GM12891 (cell line): ENCODE results near the gene GM2A.

Source experiments
- PAX5 ChIP-seq: IDR thresholded peaks from 2 replicates; pipeline ENCODE4 v1.6.1; 2011; ENCODE audit warnings: low read length, moderate library complexity, mild to moderate bottlenecking; ENCODE audit not compliant: insufficient read depth, severe bottlenecking
- POLR2A ChIP-seq: IDR thresholded peaks from 2 replicates; pipeline ENCODE4 v1.6.1; 2011; ENCODE audit warnings: low read depth, low read length, control low read depth
- SPI1 ChIP-seq: IDR thresholded peaks from 2 replicates; pipeline ENCODE4 v1.6.1; 2011; ENCODE audit warnings: low read depth, low read length, control low read depth
- TAF1 ChIP-seq: IDR thresholded peaks from 2 replicates; pipeline ENCODE4 v1.6.1; 2011; ENCODE audit warnings: low read depth, low read length, control low read depth

- TF ChIP-seq POLR2A (no peak), PAX5 (no peak), SPI1 (peak; percentile 65), TAF1 (no peak)
Observed at GRCh38 chr5:151258201-151258611, 5.2 kb downstream of the GM2A start.
